Measurements from ENCODE around the gene MUC4.

MUC4 gene

DNA sequence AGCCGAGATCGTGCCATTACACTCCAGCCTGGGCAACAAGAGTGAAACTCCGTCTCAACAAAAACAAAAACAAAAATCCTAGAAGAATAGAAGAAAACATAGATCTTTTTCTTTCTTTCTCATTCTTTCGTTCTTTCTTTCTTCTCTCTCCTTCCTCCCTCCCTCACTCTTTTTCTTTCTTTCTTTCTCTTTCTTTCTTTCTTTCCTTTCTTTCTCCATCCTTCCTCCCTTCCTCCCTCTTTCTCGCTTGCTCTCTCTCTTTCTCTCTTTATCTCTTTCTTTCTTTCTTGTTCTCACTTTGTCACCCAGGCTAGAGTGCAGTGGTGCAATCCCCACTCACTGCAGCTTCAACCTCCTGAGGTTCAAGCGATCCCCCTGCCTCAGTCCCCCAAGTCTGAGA lies 33.8 kb upstream of the MUC4 start:
- TF ChIP-seq, protein P1, sequence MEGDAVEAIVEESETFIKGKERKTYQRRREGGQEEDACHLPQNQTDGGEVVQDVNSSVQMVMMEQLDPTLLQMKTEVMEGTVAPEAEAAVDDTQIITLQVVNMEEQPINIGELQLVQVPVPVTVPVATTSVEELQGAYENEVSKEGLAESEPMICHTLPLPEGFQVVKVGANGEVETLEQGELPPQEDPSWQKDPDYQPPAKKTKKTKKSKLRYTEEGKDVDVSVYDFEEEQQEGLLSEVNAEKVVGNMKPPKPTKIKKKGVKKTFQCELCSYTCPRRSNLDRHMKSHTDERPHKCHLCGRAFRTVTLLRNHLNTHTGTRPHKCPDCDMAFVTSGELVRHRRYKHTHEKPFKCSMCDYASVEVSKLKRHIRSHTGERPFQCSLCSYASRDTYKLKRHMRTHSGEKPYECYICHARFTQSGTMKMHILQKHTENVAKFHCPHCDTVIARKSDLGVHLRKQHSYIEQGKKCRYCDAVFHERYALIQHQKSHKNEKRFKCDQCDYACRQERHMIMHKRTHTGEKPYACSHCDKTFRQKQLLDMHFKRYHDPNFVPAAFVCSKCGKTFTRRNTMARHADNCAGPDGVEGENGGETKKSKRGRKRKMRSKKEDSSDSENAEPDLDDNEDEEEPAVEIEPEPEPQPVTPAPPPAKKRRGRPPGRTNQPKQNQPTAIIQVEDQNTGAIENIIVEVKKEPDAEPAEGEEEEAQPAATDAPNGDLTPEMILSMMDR (conservative IDR thresholded peaks at IDR 0.05), result no peak
- no peak for TF ChIP-seq ZFX (IDR thresholded peaks at IDR 0.05)
- H3K27ac ChIP-seq, result no peak overlapping the region

DNA sequence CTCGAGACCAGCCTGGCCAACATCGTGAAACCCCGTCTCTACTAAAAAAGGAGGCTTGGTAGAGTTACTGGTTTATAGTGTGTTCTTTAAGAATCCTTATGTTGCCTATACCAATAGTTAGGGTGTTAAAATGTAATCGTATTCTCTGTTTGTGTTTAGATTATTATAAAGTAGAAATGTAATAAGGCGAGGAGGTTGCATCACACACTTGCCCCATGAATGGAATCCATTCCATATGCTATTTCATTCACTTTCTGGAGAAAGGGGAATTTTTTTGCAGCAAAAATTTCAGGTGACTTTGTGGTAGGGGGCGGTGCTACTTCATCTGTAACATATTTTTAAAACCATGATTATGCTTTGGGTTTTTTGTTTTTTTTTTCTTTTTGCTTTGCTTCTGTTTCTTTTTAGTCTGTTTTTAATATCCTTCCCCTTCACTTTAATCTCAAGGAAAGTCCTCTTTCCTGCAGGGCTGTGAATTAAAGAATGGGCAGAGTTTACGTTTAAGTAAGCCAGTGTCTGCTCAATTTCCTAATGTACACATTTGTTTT lies 33.0 kb upstream of the MUC4 start:
- no peak overlapping the region for H3K27ac ChIP-seq
- no peak for TF ChIP-seq ZFX (IDR thresholded peaks at IDR 0.05)
- TF ChIP-seq, protein P1 (conservative IDR thresholded peaks at IDR 0.05), result no peak

DNA sequence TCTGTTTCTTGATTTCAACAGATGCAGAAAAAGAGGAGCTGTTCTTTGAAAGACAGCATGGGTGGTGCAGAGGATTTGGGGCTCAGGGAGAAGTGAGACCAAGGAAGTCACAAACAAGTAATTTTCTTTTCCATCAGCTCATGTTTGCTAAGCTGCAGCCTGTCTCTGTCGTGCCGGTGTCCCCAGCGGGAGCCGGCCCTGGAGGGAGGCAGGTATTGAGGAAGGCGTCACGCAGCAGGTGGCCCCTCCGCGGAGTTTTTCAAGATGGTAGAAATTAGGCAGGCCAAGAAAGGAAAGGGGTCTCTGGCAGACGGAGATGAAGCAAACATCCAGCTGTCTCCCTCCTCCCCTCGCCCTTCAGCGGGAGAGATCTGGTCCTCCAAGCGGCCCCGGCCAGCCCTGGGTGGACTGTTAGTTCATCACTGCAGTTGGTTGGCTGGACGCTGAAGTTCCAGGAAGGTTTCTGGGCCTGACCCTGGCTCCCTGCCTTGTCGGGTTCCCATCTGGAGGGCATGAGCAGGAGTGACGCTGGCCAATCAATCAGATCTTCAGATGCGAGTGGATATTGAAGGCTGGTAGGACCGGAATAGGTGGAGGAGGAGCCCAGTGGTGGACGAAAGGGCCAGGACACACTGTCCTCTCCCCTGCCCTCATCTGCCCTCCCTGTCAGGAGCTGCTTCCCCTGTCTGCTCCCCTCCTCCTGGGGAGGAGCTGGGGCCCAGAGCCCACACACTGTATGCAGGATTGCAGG lies 27.7 kb upstream of the MUC4 start:
- no peak for TF ChIP-seq ZFX (IDR thresholded peaks at IDR 0.05)
- TF ChIP-seq, protein P1 (conservative IDR thresholded peaks at IDR 0.05), result no peak
- no peak overlapping the region for H3K27ac ChIP-seq

DNA sequence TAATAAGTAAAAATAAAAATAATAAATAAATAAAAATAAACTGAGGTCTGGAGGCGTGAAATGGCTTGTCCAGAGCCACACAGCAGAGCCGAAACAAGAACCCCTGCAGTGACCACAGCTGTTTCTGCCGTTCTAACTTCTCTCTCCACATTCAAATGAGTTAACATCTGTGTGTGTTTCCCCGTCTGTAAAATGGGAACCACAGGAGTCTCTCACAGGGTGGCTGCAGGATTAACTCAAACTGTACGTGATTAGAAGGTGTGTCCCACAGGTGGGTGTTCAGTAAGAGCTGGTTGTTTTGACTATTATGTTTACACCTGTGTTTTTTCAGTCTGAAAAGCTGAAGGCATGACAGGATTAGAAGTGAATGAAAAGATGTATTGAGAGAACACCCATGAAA lies 27.0 kb upstream of the MUC4 start:
- TF ChIP-seq, protein P1 (conservative IDR thresholded peaks at IDR 0.05), result no peak
- TF ChIP-seq ZFX (IDR thresholded peaks at IDR 0.05), result no peak
- H3K27ac ChIP-seq, result no peak overlapping the region

DNA sequence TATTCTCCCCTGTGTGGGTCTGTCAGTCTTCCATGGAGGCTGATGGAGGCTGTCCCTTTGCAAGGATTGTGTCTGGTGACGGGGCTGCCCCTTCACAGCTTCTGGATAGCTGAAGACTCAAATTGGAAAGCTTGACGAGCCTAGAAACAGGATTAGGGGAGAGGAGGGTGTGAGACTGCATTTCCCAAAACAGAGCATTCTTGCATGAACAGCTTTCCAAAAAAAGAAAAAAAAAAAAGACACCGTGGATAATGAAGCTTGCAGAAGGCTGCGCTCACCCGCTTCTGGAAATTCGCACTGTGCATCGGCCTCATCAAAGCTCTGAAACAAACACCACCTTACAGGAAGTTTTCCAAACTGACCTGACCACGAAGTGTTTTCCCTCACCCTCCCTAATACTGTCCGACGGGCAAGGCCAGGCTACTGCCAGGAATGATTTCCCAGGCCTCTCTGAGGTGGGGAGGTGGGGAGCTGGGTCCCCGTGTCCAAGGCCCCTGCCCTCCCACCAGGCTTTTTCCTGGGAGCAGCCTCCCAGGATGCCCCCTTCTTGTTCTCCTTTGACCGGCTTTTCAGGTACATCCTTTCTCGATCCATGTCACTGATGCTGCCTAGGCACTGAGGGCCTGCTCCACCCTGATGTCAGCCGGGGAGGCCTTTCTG lies 24.9 kb upstream of the MUC4 start:
- H3K27ac ChIP-seq, result no peak overlapping the region
- TF ChIP-seq, protein P1 (conservative IDR thresholded peaks at IDR 0.05), result no peak
- no peak for TF ChIP-seq ZFX (IDR thresholded peaks at IDR 0.05)

DNA sequence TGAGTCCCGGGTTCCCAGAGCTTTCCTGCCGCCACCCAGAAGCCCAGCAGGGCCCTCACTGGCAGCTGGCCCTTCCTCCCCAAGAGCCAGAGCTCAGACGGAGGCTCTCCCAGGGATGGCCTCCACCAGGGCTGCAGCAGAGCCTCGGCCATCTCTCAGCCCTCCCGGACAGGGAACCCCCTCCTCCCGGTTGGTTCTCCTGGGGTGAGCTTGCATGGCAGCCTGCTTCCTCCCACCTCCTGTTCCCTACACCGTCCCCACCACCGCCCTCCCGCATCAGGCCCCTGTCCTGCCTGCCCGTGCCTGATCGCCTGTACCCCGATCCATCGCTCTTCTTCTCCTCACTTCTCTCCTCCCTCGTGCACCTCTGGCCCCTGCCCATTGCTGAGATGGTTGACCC lies 24.1 kb upstream of the MUC4 start:
- no peak overlapping the region for H3K27ac ChIP-seq
- no peak for TF ChIP-seq ZFX (IDR thresholded peaks at IDR 0.05)
- TF ChIP-seq, protein P1 (conservative IDR thresholded peaks at IDR 0.05), result no peak
